Suppressor macrophage (primary cell): ENCODE results near the gene GAK.
A peak's percentile ranks its signal among the peaks of the same experiment; 100 is the strongest.

ENCODE experiments used
- DNase-seq, 4 experiments: peaks; one replicate each; pipeline ENCODE4 v3.0.0-alpha.2; 2020 to 2022

The GAK gene

DNA sequence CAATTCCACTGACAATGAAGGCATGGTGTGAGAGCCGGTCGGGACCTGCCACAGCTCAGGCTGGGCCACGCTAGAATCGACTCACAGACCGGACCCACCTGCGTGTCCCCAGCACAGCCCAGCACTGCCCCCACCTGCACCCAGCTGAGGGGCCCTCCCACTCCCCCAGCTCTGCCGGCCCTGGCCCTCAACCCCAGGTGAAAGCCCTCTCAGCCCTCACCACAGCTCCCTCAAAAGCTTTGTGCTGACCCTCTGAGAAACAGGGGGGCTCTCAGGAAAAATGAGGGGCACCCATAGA lies 25.1 kb downstream of the GAK start:
- DNase-seq: no peak

- DNase-seq: no peak
Measured at GRCh38 chr4:906339-907102, 25.6 kb downstream of the GAK start.

DNA sequence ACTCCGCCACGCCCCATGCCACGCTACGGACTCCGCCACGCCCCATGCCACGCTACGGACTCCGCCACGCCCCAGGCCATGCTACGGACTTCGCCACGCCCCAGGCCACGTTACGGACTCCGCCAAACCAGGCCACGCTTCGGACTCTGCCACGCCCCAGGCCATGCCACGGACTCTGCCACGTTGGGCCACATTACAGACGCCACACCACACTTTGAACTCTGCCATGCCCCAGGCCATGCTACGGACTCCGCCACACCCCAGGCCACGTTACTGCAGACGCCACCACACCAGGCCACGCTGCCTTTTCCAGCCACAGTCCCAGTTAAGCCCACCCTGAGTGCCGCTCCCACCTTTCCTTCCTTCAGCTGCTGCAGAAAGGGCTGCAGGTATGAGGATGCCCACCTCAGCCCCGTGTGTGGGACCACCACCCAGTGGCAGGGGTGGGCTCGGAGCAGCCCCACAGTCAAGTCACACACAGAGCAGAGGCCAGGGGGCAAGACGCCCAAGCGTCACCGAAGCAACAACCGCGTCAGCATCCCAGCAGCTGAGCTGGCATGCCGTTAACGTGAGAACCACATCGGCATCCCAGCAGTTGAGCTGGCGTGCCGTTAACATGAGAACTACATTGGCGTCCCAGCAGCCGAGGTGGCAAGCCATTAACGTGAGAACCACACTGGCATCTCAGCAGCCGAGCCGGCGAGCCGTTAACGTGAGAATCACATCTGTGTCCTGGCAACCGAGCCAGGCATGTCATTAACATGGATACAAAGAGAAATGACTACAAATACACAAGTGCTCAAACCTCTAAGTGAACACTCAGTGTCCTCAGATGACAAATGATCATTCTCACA lies 26.4 kb downstream of the GAK start:
- DNase-seq: no peak

GRCh38 chr4:903066-904046 lies 28.8 kb downstream of the GAK start:
- no peak for DNase-seq

DNA sequence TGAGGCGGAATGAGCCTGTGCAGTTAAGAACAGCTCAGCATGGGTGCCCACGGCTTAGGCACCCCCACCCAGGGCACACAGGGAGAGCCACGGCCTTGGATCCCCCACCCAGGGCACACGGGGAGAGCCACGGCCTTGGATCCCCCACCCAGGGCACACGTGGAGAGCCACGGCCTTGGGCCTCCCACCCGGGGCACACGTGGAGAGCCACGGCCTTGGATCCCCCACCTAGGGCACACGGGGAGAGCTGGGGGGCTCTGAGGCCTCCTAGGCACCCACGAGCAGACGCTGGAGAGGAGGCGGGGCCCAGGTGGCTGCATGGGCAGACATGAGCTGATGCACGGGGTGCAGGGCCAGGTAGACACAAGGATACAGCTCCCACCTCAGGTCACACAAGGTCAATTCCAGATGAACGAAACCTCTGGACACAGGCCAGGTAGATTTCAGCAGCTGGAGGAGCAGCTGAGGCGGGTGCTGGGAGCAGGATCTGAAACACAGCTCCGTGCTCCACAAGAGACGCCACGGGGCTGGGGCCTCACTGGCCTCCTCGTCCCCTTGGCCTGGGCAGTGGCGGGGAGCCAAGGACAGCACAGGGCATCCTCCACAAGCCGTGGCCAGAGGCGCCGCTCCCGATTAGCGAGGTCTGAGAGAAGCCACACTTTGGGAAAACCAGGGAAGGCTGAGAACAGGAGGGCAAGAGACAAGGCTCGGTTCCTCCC lies 30.8 kb downstream of the GAK start:
- DNase-seq: no peak

DNA sequence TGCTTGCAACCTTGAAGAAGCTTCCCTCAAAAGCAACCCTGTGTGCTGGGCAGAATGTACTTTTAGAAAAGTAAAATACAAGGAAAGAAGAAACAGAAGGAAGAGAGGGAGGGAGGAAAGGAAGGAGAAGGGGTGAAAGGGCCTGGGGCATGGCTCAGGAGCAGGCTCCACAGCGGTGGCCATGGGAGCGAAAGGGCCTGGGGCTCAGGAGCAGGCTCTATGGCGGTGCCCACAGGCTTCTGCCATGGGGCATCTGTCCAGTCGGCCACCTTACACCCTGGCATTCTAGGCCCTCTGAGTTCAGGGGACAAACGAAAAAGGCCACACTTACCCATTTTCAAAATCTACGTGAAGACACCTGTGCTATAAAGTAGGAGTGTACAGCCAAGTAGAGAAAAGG lies 31.4 kb downstream of the GAK start:
- DNase-seq: no peak

DNA sequence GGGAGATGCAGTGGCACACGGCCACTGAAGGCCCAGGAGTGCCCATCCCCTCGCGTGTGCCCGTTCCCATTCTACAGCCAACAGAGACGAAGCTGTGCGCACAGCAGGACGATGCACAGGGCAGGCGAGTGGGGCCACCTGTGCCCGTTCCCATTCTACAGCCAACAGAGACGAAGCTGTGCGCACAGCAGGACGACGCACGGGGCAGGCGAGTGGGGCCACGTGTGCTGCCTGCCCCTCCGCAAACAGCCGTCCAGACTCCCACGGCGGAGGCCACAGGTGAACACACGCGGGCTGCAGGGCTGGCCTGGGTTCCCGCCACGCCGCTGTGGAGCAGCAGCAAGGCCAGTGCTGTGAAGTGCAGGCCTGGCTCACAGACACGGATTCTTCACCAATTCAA lies 32.0 kb downstream of the GAK start:
- DNase-seq: no peak

GRCh38 chr4:899556-899906 lies 32.6 kb downstream of the GAK start:
- DNase-seq: no peak

DNA sequence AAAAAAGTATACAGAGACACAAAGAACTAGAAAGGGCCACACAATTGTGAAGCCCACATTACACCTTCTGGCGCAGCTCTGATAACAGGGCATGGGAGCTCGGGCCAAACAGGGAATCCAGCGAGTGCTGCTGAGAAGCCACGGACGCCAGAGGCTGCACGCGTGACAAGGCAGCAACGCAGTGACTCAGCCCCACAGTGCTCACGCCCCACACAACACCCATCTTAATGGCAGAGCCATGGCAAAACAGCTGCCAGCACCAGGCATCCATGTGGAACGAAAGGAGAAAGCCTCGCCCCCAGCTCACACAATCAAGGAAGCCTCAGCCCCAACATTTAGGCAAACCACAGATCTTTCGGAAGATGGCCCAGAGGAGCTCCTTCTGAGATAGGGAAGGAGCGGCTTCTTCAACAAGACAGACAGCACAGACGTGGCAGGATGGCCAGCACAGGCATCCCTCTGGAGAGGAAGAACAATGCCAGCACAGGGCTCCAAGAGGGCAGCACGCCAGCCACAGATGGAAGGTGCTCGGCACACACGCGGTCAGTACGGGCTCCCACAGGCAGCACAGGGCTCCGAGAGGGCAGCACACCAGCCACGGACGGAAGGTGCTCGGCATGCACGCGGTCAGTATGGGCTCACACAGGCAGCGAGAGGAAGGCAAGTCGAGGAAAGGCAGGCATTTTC lies 33.1 kb downstream of the GAK start:
- no peak for DNase-seq

DNA sequence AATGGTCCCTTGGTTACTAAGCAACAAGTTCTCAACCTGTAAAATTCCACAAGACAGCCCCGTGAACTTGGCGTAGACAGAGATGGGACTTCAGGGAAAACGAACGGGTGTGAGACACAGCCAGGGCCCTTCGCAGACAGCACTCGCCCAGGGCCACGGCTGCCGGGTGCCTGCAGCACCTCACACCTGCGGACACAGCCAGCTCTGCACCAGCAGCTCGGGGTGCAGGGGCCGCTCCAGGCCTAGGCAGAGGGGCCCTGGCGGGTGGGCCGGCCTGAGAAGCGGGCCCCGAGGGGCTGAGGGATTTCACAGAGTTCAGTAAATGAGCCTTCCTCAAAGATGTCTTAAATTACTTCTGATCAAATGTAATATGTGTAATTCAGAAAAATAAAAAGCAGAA lies 34.0 kb downstream of the GAK start:
- no peak for DNase-seq

DNA sequence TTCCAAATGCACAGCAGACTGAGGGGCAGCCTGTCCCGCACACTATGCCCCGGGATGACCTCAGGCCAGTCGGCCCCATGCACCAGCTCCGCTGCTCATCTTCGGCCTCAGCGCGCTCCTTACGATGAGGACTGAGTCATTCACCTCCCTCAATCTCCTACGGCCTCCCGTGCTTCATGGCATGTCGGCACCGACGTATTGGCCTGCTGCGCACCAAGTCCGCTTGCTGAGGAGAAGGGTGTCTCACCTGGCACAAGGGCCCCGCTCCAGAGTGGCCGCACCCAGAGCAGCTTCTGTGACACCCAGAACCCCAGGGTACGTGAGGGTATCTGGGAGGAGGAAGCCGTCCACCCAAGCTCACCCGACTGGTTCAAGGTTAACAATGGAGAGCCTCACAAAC lies 35.5 kb downstream of the GAK start:
- no peak for DNase-seq

GRCh38 chr4:896216-896615 lies 35.9 kb downstream of the GAK start:
- DNase-seq: peak in 2 of 4 experiments; percentile 10 to 32

DNA sequence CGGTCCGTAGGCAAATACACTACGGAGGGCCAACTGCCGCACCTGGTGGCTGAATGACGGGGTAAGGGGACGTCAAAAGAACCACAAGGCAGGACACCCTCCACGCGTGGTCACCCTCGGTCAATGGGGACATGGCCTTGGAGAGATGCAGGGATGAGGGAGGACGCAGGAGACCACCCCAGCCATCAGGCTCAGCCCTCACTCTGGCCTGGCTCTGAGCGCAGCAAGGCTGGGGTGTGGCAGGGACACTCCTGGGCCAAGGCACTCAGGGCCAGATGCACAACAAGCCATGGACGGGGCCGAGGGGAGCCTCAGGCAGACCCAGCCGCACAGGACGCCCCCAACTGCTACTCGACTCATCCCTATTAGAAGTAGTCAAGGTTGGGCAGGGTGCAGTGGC lies 36.5 kb downstream of the GAK start:
- DNase-seq: no peak

GRCh38 chr4:893995-894705 lies 38.0 kb downstream of the GAK start:
- no peak for DNase-seq

GRCh38 chr4:893276-893994 lies 38.7 kb downstream of the GAK start:
- no peak for DNase-seq

DNA sequence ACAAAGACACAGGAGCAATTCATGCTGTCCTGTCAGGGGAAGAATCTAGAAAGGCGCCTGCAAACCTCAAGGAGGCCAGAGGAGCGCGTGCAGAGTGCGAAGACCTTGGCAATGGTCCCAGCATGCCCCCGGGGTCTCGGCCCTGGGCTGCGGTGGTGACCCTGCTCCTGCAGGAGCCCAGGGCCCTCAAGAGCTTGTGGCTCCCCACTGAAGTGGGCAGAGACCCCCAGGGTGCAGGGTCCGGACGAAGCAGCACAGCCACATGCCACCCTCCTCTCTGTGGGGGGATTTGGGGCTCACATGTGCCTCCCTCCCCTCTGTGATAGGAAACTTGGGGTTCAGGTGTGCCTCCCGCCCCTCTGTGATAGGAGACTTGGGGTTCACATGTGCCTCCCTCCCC lies 39.3 kb downstream of the GAK start:
- no peak for DNase-seq

- no peak for DNase-seq
Measured at GRCh38 chr4:891747-892146, 40.4 kb downstream of the GAK start.

DNA sequence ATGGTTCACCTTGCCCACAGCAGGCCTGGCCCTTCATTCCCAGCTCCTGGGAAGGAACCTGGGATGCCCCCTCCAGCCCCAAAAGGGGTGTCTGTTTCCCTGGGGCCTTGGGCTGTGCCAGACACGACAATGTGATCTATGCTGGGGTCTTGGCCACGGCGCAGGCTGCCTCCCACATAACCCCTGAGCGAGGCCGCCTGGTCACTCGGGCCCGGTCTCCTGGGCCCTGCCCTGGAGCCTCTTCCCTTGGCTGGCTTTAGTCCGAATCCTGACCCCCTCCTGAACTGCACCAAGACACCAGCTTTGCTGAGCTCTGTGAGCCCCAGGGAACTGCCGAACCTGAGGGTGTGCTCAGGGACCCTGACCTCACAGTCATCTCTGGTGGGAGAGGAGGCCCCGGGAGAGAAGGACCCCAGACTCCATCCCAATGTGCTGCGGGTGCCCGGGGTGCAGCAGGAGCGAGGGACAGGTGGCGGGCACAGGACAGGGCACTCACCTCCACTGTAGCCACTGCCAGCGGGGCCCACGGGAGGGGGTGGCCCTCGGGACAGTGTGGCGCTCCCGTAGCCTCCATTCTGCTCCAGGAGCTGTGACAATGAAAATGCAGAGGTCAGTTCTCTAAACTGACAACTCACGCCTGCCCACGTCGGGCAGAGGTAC lies 42.0 kb downstream of the GAK start:
- no peak for DNase-seq

- DNase-seq: no peak
Measured at GRCh38 chr4:889516-889915, 42.6 kb downstream of the GAK start.

- no peak for DNase-seq
Measured at GRCh38 chr4:888029-888428, 44.1 kb downstream of the GAK start.
